ENCODE data around the gene CLRN3. TPM values are rescaled to one million over a fixed set of nuclear protein-coding genes. Genes with fewer than 3 reads are reported as not detected.

CLRN3 gene
- total RNA-seq, 1 experiment from 2014 or later: not detected

DNA sequence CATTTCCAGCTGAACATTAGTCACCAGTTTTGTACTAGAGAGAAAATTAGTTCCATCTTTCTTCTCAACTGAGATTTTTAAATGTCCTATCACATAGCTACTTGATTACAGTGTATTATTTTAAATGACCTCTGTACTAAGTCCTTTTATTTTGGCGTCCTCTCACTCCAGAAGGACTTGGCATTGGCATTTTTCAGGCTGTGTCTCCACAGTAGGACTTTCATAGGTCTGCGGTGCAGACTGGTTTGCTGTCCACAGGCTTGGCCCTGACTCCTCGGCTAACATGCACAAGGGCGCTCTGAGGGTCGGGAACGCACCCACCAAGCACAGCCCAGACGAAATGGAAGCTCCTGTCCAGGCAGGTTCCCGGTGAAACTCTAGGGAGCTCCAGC, 20.6 kb upstream of the CLRN3 start:
- no peak for TF ChIP-seq CTCF (IDR thresholded peaks at IDR 0.05; ENCODE audit: unreplicated experiment)
- no peaks in the 10 kb centered on the region for H3K27me3 Mint-ChIP-seq (ENCODE audit: insufficient read depth, unreplicated experiment)
- POLR2A ChIA-PET: interaction anchor here (0.6 kb wide), 1 partner anchor 1290 kb away, joined by 4 read pairs; no protein-coding TSS in a partner anchor
- no TSS peak for BruUV-seq (replicated peaks)
- H3K4me1 Mint-ChIP-seq (ENCODE audit: insufficient read depth, unreplicated experiment): peaks cover 7% of the 10 kb centered on the region
- H3K36me3 Mint-ChIP-seq (ENCODE audit: insufficient read depth, unreplicated experiment): no peaks in the 10 kb centered on the region
- intact Hi-C loops (cut with micrococcal nuclease): no loop called here
- CTCF ChIA-PET: interaction anchor here (3.5 to 4.2 kb wide), 2 partner anchors 98 to 122 kb away, joined by 18 to 24 read pairs; no protein-coding TSS in a partner anchor
- H3K27ac Mint-ChIP-seq (ENCODE audit: low read depth, unreplicated experiment): no peak overlapping the region
- no peaks in the 10 kb centered on the region for H3K9me3 Mint-ChIP-seq (ENCODE audit: unreplicated experiment)
- no peak overlapping the region for H3K4me3 Mint-ChIP-seq (ENCODE audit: unreplicated experiment)
- DNase-seq (ENCODE audit: unreplicated experiment): no peak

- BruUV-seq (replicated peaks): no TSS peak
- H3K4me3 Mint-ChIP-seq (ENCODE audit: unreplicated experiment): no peak overlapping the region
- intact Hi-C loops (cut with micrococcal nuclease): no loop called here
- no peak overlapping the region for H3K27ac Mint-ChIP-seq (ENCODE audit: low read depth, unreplicated experiment)
- H3K27me3 Mint-ChIP-seq (ENCODE audit: insufficient read depth, unreplicated experiment): no peaks in the 10 kb centered on the region
- ChIA-PET POLR2A (interaction anchor here (0.6 kb wide), 1 partner anchor 1290 kb away, joined by 4 read pairs; no protein-coding TSS in a partner anchor), CTCF (interaction anchor here (0.6 to 4.2 kb wide), 3 partner anchors 25 to 123 kb away, joined by 3 to 24 read pairs (median 18); no protein-coding TSS in a partner anchor)
- H3K9me3 Mint-ChIP-seq (ENCODE audit: unreplicated experiment): no peaks in the 10 kb centered on the region
- TF ChIP-seq CTCF (IDR thresholded peaks at IDR 0.05; ENCODE audit: unreplicated experiment): no peak
- no peak for DNase-seq (ENCODE audit: unreplicated experiment)
- no peaks in the 10 kb centered on the region for H3K36me3 Mint-ChIP-seq (ENCODE audit: insufficient read depth, unreplicated experiment)
- peaks cover 7% of the 10 kb centered on the region for H3K4me1 Mint-ChIP-seq (ENCODE audit: insufficient read depth, unreplicated experiment)
Observed at GRCh38 chr10:127912607-127913367, 20.0 kb upstream of the CLRN3 start.

DNA sequence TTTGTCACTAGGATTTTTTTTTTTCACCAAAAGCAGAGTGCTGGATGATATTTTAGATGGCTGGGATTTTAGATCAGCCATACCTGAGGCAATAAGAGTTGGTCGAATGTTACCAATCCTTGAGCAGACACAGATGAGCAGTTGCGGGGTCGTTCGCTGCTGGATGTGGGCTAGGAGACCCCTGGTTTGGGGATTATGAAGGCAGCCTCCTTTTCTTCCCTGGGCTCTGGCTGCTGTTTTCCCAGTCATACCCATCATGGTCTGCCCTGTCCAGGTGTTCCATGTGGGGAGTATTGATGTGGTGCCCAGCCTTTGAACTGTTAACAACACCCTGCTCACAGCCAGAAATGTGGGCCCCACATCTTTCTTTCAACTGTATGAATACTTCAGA, 19.1 kb upstream of the CLRN3 start:
- no peak overlapping the region for H3K27ac Mint-ChIP-seq (ENCODE audit: low read depth, unreplicated experiment)
- no TSS peak for BruUV-seq (replicated peaks)
- no peaks in the 10 kb centered on the region for H3K27me3 Mint-ChIP-seq (ENCODE audit: insufficient read depth, unreplicated experiment)
- intact Hi-C loops (cut with micrococcal nuclease): no loop called here
- CTCF ChIA-PET: interaction anchor here (0.6 to 4.2 kb wide), 3 partner anchors 26 to 124 kb away, joined by 3 to 24 read pairs (median 18); no protein-coding TSS in a partner anchor
- no peak for DNase-seq (ENCODE audit: unreplicated experiment)
- H3K9me3 Mint-ChIP-seq (ENCODE audit: unreplicated experiment): no peaks in the 10 kb centered on the region
- POLR2A ChIA-PET: interaction anchor here (0.6 kb wide), 1 partner anchor 13 kb away, joined by 3 read pairs; no protein-coding TSS in a partner anchor
- peaks cover 7% of the 10 kb centered on the region for H3K4me1 Mint-ChIP-seq (ENCODE audit: insufficient read depth, unreplicated experiment)
- no peak for TF ChIP-seq CTCF (IDR thresholded peaks at IDR 0.05; ENCODE audit: unreplicated experiment)
- no peaks in the 10 kb centered on the region for H3K36me3 Mint-ChIP-seq (ENCODE audit: insufficient read depth, unreplicated experiment)
- no peak overlapping the region for H3K4me3 Mint-ChIP-seq (ENCODE audit: unreplicated experiment)

DNA sequence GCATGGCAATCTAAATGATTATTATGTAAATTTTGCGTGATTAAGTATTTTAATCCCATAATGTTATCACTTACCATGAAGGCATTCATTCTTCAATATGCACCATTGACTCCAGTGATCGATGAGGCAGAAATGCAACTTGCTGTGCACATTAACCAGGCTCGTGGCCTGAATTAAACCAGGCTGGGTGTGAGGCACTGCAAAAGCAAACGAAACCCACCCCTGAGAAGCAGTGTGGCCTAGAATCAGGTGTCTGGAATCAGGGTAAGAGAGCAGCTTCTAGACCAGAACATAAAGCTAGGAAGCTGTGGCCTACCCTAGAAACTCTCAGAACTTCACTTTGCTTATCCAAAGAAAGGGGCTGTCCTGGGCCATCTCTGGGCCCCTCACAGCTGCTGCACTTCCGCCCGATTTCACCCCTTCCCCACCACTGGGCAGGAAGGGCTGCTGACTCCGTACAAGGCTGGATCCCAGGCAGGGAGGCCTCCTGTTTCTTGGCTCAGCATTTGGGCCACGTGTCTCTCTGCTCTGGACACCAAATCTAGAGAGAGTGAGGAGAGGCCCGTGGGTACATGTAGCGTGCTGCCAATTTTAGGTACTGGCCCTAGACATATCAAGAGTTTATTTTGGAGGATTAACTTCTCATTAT, 18.6 kb upstream of the CLRN3 start:
- no peak for DNase-seq (ENCODE audit: unreplicated experiment)
- CTCF ChIA-PET: interaction anchor here (4.2 kb wide), 1 partner anchor 124 kb away, joined by 18 read pairs; no protein-coding TSS in a partner anchor
- no peaks in the 10 kb centered on the region for H3K9me3 Mint-ChIP-seq (ENCODE audit: unreplicated experiment)
- H3K27me3 Mint-ChIP-seq (ENCODE audit: insufficient read depth, unreplicated experiment): no peaks in the 10 kb centered on the region
- TF ChIP-seq CTCF (IDR thresholded peaks at IDR 0.05; ENCODE audit: unreplicated experiment): no peak
- POLR2A ChIA-PET: interaction anchor here (0.6 kb wide), 1 partner anchor 13 kb away, joined by 3 read pairs; no protein-coding TSS in a partner anchor
- BruUV-seq (replicated peaks): no TSS peak
- H3K36me3 Mint-ChIP-seq (ENCODE audit: insufficient read depth, unreplicated experiment): no peaks in the 10 kb centered on the region
- peaks cover 7% of the 10 kb centered on the region for H3K4me1 Mint-ChIP-seq (ENCODE audit: insufficient read depth, unreplicated experiment)
- H3K4me3 Mint-ChIP-seq (ENCODE audit: unreplicated experiment): no peak overlapping the region
- no peak overlapping the region for H3K27ac Mint-ChIP-seq (ENCODE audit: low read depth, unreplicated experiment)
- intact Hi-C loops (cut with micrococcal nuclease): no loop called here
